Vagina (tissue), 2 donors: ENCODE results near the gene ME2.

Source experiments
- CTCF ChIP-seq, 3 experiments: fragments of 450-650 bp in 2 of 3; fragments of 200-600 bp in 1 of 3; sonication (generic) in 1 of 3; IDR thresholded peaks; one replicate each; pipeline ENCODE4 v1.5.1; 2017 to 2019; ENCODE audit warnings: antibody characterized with exemption in 3 of 3, mild to moderate bottlenecking in 2 of 3, moderate library complexity in 2 of 3
- POLR2A ChIP-seq, 2 donors: fragments of 450-650 bp; IDR thresholded peaks; one replicate each; pipeline ENCODE4 v1.6.1; 2017; ENCODE audit warnings: antibody characterized with exemption in 2 of 2, mild to moderate bottlenecking in 2 of 2, moderate library complexity in 2 of 2
- POLR2AphosphoS5 ChIP-seq, 2 donors: sonication (generic); formaldehyde crosslinking; IDR thresholded peaks; one replicate each; pipeline ENCODE4 v1.9.0; 2017; ENCODE audit warnings: antibody characterized with exemption in 2 of 2, mild to moderate bottlenecking in 2 of 2, low read depth in 1 of 2; ENCODE audit not compliant: insufficient read depth in 1 of 2

GRCh38 chr18:50886929-50887328, 8.0 kb downstream of the ME2 start:
- TF ChIP-seq POLR2A (IDR thresholded peaks at IDR 0.05) (no peak), CTCF (IDR thresholded peaks at IDR 0.05) (no peak), POLR2AphosphoS5 (IDR thresholded peaks at IDR 0.05; ENCODE audit: insufficient read depth in 1 of 2, low read depth in 1 of 2) (no peak)
